ENCODE measurements around the gene GMPR.

GRCh38 chr6:16295060-16295459 is 56.7 kb downstream of the GMPR start:
- no peak for TF ChIP-seq EZH2phosphoT487 (IDR thresholded peaks at IDR 0.05; ENCODE audit: borderline replicate concordance)
- no peak for TF ChIP-seq POLR2AphosphoS5 (IDR thresholded peaks at IDR 0.05; ENCODE audit: low read depth, low read length)
- TF ChIP-seq, protein P1, sequence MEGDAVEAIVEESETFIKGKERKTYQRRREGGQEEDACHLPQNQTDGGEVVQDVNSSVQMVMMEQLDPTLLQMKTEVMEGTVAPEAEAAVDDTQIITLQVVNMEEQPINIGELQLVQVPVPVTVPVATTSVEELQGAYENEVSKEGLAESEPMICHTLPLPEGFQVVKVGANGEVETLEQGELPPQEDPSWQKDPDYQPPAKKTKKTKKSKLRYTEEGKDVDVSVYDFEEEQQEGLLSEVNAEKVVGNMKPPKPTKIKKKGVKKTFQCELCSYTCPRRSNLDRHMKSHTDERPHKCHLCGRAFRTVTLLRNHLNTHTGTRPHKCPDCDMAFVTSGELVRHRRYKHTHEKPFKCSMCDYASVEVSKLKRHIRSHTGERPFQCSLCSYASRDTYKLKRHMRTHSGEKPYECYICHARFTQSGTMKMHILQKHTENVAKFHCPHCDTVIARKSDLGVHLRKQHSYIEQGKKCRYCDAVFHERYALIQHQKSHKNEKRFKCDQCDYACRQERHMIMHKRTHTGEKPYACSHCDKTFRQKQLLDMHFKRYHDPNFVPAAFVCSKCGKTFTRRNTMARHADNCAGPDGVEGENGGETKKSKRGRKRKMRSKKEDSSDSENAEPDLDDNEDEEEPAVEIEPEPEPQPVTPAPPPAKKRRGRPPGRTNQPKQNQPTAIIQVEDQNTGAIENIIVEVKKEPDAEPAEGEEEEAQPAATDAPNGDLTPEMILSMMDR (IDR thresholded peaks at IDR 0.05 in 2 of 3, conservative IDR thresholded peaks at IDR 0.05 in 1 of 3; ENCODE audit: borderline replicate concordance in 1 of 3, insufficient read depth in 1 of 3, low read depth in 2 of 3, low read length in 2 of 3), result no peak
- no peak for TF ChIP-seq ZNF274 (IDR thresholded peaks at IDR 0.05; ENCODE audit: low read depth, low read length)
- TF ChIP-seq EGR1 (IDR thresholded peaks at IDR 0.05; ENCODE audit: low read depth), result no peak
- TF ChIP-seq POLR2A (IDR thresholded peaks at IDR 0.05; ENCODE audit: borderline replicate concordance, extremely low read depth, insufficient read depth, insufficient read length), result no peak
- TF ChIP-seq, protein P2, sequence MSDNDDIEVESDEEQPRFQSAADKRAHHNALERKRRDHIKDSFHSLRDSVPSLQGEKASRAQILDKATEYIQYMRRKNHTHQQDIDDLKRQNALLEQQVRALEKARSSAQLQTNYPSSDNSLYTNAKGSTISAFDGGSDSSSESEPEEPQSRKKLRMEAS (IDR thresholded peaks at IDR 0.05), result no peak
- no peak for TF ChIP-seq EZH2 (IDR thresholded peaks at IDR 0.05)
- no peak for TF ChIP-seq TCF7L2 (IDR thresholded peaks at IDR 0.05; ENCODE audit: borderline replicate concordance, extremely low read depth, insufficient read depth, insufficient read length)
- no peak for TF ChIP-seq JUND (IDR thresholded peaks at IDR 0.05)
- TF ChIP-seq RAD21 (IDR thresholded peaks at IDR 0.05; ENCODE audit: low read depth), result no peak
- TF ChIP-seq SIN3A (IDR thresholded peaks at IDR 0.05; ENCODE audit: low read depth), result no peak
- no peak for TF ChIP-seq SRF (IDR thresholded peaks at IDR 0.05; ENCODE audit: low read depth)
- no peak for TF ChIP-seq YY1 (IDR thresholded peaks at IDR 0.05; ENCODE audit: extremely low read depth, insufficient replicate concordance, low read depth, low read length)
